GM19395 (cell line): Measurements from ENCODE around the gene KMT2E.

Source experiments
- ATAC-seq: cut with Tn5 transposase; IDR thresholded peaks from one replicate; pipeline ENCODE4 v1.9.1; 2021; ENCODE audit warnings: mild to moderate bottlenecking, moderate library complexity; ENCODE audit not compliant: unreplicated experiment

KMT2E gene

DNA sequence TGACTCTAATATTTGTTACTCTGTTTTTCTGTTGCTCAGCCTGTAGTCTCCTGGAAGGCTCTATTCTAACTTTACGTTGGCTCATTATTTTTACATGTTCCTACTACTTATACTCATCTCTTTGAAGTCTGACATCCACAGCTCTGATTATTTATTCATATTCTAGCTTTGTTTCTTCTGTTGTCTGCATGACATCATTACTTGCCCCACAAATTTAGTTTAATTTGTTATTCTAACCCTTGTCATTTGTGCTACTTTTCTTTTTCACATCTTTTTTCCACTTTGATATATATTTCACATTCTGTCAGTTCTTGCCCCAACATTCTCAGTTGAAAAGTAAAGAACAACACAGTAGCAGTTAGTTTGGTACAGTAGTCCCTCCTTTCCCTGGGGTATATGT, 51.1 kb downstream of the KMT2E start:
- no peak for ATAC-seq

DNA sequence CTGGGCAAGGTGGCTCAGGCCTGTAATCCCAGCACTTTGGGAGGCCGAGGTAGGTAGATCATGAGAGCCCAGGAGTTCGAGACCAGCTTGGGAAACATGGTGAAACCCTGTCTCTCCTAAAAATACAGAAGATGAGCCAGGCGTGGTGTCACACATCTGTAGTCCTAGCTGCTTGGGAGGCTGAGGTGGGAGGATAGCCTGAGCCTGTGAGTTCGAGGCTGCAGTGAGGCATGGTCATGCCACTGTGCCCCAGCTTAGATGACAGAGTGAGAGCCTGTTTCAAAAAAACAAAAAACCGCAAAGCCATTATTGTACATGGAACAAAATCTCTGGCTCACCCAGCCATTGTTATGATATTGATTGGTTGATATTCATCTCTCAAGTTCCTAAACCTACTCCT, 53.7 kb downstream of the KMT2E start:
- ATAC-seq, result no peak

DNA sequence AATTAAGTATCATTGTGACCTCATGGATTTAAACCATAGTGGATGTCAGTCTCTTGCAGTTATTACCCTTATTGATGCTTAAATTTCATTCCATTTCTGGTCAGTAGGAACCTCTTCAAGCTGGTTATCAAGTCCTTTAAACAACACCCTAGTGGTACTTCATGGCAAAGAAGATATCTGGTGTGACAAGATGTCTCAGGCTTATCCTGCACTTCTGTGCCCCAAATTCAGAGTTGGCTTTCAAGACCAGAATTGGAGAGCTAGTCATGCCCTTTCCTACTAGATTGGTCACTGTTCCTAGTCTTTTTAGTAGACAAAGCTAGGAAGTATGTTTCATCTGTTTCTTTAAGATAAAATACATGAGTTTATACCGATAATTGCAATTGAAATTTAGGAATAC, 54.9 kb downstream of the KMT2E start:
- ATAC-seq, result no peak

DNA sequence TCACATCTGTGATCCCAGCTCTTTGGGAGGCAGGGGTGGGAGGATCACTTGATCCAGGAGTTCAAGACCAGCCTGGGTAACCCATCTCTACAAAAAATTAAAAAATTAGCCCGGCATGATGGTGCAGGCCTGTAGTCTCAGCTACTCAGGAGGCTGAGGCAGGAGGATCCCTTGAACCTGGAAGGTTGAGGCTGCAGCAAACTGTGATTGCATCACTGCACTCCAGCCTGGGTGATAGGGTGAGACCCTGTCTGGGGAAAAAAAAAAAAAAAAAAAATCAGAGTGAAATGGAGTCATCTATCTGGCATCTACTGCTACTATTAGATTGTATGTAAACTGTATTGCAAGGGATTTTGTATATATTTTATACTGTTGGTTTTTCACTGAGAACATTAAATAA, 59.1 kb downstream of the KMT2E start:
- no peak for ATAC-seq

DNA sequence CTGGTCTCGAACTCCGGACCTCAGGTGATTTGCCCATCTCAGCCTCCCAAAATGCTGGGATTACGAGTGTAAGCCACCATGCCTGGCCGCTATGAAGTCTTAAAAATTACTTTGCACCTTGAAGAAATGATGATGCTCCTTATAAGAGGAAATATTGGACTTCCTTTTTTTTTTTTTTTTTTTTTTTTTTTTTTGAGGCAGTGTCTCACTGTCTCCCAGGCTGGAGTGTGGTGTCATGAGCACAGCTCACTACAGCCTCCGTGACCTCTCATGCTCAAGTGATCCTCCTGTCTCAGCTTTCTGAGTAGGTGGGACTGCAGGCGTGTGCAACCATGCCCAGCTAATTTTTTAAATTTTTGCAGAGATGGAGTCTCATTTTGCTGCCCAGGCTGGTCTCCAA, 65.3 kb downstream of the KMT2E start:
- no peak for ATAC-seq

DNA sequence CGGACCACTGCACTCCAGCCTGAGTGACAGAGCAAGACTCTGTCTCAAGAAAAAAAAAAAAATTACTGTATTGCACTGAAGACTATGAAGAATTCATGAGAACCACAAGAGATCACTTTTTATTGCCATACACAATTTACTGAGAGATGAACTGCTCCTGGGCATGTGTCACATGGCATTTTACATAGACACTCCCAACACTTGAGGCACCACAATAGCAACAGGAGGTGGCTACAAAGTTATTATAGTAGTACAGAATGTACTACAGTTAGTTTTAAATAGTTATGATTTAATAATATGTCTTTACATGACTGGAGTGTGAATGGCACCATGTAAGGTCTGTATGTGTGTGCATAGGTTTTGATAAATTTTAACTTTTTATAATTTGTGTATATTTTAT, 70.6 kb downstream of the KMT2E start:
- no peak for ATAC-seq

DNA sequence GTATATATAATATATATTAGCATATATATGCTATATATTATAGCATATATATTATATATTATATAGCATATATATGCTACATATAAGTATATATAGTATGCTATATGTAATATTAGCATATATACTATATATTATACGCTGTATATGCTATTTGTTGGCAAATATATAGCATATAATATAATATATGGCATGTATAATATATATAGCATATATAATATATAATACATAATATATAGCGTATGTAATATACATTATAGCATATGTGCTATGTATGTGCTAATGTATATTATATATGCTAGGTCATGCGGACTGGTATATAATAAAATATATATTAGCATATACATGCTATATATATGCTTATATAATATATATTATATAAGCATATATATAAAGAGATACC, 72.8 kb downstream of the KMT2E start:
- ATAC-seq, result no peak

DNA sequence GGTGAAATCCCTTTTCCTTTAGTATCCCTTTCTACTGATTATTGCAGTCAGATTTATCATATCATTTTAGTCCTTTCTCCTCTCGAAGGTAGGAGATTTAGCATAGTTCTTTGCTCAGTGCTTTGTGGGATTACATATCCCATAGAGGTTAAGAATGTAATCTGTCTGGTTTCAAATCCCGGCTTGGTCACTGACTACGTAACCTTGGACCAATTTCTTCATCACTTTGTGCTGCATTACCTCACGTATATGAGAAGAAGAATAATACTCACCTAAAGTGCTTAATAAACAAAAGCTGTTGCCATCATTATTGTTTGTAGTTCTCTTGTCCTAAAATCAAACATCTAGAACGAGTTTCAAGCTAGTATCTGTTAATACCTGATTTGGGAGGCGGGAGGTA, 74.0 kb downstream of the KMT2E start:
- no peak for ATAC-seq

DNA sequence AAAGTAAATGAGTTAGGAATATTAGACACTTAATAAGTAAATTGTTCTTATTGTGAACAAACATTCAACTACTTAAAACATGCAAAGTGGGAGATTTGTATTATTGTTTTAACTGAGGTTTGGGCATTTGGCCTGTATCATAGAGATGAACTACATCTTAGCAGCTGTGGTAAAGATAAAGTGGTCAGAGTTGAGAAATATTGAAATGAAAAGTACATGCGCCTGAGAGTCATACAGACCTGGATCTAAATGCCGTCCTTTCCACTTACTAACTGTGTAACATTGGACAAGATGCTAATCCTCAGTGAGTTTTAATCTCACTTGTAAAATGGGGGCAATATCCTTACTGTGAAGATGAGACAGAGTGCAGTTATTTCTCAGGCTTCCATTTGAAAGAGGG, 74.5 kb downstream of the KMT2E start:
- ATAC-seq, result no peak

DNA sequence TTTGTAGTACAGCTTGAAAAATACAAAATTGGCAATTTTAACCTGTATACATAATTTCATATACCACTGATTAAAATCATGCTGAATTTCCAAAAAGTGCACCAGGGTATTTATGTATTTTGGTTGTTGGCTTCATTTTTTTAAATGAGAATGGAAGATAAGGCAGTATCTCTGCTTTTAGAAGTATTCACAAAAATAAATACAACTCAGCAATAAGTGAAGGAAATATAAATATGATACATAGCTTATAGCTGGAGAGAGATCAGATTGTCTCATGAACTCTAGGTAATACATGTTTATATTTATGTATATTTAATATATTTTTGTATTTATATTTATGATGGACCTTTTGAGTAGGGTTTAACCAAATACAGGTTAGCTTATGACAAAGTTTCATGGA, 81.0 kb downstream of the KMT2E start:
- no peak for ATAC-seq

DNA sequence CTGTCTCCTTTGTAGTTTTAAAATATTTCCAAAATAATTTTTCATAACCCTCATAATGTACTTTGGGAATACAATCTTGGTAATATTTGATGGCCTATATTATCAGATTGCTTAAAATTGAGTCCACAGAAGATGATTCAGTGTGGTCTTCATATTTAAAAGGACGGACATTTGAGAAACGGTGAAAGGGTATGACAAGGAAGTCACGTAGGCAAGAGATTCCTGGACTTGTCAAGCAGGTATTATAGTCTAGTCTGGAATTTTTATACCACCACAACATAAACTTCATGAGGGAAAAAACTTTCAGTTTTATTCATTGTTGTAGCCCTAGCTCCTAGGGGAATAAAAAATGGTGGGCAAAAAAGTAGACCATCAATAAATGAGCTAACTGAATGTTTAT, 82.3 kb downstream of the KMT2E start:
- no peak for ATAC-seq

DNA sequence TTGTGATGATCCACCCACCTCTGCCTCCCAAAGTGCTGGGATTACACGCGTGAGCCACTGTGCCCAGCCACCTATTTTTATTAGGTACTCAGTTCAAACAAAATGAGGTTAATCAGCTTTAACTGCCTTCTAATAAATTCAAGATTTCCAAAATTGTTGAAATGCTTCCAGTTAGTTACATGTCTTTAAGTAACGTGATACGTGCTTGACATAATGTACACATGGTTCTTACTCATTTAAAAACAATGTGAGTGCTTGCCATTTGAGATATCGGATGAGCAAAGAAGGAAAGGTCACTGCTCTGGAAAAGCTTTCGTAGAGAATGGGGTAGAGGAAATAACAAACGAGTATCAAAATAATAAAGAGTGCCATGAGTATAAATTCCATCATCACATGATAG, 83.6 kb downstream of the KMT2E start:
- ATAC-seq, result no peak

DNA sequence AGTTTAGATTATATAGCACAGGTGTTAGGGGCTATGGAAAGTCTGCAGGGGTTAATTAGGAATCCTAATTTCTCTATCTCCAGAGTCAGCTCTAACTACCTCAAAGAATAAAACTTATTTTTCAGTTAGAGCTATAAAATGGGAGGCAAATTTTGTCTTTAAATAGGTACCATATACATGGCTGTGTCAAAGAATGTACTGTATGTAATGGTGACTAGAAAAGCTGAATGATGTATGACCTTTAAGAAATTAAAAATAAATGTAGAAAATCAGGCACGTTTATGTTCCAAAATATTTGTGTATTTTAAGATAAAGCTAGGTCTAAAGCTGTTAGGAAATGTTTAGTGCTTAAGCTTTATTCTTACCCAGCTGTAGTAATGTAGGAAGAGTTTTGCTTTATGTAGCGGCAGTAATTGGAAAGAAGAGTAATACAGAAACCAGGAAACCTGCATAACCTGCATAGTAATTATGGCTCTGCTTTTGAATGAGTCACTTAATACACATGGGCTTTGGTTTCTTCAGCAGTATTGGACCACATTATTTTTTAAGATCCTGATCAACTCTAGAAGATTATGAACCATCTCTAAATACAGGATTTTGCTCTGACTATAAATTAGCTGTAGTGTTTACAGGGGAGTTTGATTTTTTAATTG, 85.0 kb downstream of the KMT2E start:
- ATAC-seq, result peak; percentile 74

DNA sequence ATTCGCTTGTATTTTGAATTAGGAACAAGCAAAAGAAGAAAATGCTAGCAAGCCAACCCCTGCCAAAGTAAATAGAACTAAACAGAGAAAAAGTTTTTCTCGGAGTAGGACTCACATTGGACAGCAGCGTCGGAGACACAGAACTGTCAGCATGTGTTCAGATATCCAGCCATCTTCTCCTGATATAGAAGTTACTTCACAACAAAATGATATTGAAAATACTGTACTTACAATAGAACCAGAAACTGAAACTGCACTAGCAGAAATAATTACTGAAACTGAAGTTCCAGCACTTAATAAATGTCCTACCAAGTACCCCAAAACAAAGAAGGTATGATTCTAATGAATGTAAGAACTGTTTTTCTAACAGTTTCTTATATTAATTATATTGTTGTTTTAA, 87.9 kb downstream of the KMT2E start:
- peak; percentile 68 for ATAC-seq

DNA sequence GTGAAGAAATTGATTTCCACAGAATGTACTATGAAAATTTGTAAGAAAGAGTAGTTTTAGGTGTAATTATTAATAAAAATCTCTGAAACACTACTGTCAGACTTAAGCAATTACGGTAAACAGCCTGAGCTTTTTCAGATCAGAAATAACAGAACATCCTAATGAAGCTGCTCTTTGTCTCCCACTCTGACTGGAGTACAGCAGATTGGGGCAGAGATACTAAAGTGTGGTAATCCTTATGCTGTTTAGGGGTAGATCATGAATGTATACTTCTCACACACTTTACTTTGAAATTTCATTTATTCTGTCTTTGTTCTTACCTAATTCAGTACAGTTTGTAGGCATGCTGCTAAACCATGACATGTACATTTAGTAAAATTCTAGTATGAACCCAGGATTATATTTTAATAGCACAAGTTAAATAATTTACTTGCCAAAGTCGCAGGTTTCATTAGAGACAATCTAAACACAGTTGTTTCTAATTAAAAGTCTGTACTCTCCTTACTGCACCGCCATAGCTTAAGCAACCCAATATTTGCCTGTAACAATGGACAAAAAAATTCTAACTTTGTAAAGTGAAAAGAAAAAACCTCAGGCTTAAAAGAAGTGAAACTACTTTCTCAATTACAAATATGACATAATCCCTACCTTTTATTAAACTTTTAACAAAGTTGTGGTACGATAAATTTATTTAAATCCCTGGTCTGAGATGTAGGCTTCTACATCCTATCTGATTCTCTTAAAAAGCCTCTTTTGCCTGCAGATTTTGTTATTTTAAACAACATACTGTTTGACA, 88.8 kb downstream of the KMT2E start:
- no peak for ATAC-seq

DNA sequence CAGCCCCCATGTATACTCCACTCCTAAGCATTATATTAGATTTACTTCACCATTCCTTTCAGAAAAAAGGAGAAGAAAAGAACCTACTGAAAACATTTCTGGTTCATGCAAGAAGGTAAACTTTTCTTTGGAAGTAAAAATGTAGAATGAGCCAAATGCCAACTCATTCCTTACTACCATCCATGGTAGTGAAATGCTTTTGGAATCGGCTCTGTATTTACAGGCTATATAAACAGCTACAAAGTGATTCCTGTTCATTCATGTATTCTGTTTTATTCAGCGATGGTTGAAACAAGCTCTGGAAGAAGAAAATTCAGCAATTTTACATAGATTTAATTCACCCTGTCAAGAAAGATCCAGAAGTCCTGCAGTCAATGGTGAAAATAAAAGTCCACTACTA, 91.6 kb downstream of the KMT2E start:
- no peak for ATAC-seq

DNA sequence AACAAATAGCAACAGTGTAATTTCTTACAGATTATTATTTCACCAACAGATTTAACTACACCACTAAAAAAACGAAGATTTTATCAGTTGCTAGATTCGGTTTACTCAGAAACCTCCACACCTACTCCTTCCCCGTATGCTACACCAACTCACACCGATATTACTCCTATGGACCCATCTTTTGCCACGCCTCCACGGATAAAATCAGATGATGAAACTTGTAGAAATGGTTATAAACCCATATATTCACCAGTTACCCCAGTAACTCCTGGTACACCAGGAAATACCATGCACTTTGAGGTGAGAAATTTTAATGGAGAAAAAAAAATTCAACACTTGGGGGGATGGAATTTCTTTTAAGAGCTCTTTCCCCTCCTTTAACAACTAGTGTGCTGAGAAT, 92.5 kb downstream of the KMT2E start:
- ATAC-seq, result no peak

DNA sequence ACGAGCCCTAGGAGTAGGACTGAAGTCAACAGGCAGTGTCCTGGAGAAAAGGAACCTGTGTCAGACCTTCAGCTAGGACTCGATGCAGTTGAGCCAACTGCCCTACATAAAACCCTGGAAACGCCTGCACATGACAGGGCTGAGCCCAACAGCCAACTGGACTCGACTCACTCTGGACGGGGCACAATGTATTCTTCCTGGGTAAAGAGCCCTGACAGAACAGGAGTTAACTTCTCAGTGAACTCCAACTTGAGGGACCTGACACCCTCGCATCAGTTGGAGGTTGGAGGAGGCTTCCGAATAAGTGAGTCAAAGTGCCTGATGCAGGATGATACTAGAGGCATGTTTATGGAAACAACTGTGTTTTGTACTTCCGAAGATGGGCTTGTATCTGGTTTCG, 93.5 kb downstream of the KMT2E start:
- ATAC-seq, result no peak

DNA sequence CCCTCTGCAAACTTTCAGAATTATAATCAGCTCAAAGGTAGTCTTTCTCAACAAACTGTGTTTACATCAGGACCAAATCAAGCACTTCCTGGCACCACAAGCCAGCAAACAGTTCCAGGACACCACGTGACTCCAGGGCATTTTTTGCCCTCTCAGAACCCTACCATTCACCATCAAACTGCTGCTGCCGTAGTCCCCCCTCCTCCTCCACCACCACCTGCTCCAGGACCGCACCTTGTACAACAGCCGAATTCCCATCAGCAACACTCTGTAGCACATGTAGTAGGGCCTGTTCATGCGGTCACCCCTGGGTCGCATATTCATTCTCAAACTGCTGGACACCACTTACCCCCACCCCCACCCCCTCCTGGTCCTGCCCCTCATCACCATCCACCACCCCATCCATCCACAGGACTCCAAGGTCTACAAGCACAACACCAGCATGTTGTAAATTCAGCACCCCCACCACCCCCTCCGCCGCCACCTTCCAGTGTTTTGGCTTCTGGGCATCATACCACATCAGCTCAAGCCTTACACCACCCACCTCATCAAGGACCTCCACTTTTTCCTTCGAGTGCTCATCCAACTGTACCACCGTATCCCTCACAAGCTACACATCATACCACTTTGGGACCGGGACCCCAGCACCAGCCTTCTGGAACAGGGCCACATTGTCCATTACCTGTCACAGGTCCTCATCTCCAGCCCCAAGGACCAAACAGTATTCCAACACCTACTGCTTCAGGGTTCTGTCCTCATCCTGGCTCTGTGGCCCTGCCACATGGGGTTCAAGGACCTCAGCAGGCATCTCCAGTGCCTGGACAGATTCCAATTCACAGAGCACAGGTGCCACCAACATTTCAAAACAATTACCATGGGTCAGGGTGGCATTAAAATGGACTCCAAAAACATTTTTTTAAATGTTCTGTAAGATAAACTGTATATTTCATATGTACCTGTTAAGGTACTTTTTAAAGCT, 98.7 kb downstream of the KMT2E start:
- ATAC-seq, result no peak

DNA sequence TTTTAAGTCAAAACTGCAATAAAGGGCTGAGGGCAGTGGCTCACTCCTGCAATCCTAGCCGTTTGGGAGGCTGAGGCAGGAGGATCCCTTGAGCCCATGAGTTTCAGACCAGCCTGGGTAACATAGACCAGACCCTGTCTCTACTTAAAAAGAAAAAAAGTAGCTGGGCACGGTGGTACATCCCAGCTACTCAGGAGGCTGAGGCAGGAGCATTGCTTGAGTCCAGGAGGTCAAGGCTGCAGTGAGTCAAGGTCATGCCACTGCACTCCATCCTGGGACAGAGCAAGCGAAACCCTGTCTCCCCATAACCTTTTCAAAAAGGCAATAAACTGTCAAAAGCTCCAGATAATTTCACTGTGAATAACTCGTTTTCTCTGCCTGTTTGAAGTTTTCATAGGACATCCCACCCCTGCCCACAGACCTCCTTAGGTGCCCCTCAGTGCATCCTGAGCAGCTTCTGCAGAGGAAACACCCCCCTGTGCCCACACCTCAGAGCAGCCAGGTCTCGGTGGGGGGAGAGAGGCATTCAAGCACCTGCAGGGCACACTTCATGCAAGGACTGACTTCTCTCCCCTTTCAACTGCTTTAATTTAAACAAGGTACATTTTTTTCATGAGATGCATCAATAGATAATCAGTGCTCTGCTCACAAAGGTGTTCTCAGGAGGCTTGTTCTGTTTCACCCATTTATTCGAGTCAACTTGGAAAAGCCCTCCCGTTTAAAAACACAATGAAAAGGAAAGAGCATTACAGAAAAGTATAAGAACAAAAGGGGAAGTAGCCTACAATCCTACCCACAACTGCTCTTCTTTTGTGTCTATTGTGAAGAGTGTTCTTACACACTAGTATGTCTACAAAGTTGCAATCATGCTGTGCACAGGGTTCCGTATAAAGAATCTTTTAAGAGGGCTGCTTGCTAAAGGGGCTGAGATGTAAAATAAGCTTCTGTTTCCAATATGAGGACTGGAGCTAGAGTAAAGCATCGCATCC, 104.9 kb downstream of the KMT2E start:
- no peak for ATAC-seq
